GDM1 (cell line): ENCODE data around the gene ETAA1.

Source experiments
- DNase-seq: peaks from one replicate; lab custom pipeline; 2025; lab: John Stamatoyannopoulos, UW

ETAA1 gene

GRCh38 chr2:67397143-67397986 lies at the start of gene ETAA1:
Gene ETAA1 (plus strand): TSS chr2:67397333. CDS start chr2:67397449, 116 bp downstream.
- peak; percentile 84 for DNase-seq

DNA sequence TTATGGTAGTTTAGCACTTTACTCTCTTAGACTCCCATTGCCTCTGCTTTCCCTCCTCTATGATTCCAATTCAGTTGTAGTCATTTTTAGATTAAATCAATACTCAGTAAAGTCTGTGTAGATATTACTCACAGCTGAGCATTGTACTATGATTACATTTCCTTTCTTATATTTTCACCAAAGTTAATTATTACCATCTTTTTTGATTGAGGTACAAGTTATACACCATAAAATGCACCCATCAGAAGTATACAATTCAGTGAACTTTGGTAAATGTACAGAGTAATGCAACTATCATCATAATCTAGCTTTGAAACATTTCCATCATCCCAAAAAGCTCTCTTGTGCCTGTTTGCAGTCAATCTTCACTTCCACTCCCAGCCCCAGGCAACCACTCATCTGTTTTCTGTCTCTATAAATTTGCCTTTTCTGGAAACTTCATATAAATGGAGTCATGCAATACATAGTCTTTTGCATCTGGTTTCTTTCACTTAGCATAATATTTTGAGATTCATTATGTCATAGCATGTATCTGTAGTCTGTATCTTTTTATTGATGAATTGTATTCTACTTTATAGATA lies 30.2 kb upstream of the ETAA1 start:
- no peak for DNase-seq

GRCh38 chr2:67374481-67374880 lies 22.7 kb upstream of the ETAA1 start:
- DNase-seq: no peak

GRCh38 chr2:67374949-67375348 lies 22.2 kb upstream of the ETAA1 start:
- DNase-seq: no peak

DNA sequence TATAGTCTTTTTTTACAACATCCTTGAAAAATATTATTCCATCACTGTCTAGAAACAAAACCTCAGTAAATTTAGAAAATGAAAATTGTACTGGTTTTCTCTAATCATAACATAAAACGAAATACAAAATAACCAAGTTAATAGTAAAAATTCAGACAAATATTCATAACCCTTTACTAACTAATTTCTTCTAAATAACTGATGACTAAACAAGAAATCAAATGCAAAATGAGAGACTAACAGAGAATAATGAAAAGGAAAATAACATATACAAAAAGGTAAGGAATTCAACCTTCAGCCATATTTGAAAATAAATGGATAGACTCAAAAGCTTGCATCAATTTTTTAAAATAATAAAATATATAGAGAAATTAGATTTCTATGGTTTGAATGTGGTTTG lies 18.6 kb upstream of the ETAA1 start:
- DNase-seq: no peak

DNA sequence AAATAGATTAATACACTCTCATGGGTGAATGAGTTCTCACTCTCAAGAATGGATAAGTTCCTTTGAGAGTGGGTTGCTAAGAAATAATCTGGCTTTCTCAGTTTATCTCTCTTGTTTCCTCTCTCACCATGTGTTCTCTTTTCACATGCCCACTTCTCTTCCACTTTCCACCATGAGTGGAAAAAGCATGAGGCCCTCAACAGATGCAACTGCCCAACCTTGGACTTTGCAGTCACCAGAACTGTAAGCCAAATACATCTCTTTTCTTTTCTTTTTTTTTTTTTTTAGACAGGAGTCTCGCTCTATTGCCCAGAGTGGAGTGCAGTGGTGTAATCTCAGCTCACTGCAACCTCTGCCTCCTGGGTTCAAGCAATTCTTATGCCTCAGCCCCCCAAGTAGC lies 18.1 kb upstream of the ETAA1 start:
- no peak for DNase-seq

GRCh38 chr2:67384123-67384822 lies 12.9 kb upstream of the ETAA1 start:
- no peak for DNase-seq

GRCh38 chr2:67388680-67389079 lies 8.5 kb upstream of the ETAA1 start:
- DNase-seq: no peak

- no peak for DNase-seq
Measured at GRCh38 chr2:67389286-67389685, 7.8 kb upstream of the ETAA1 start.

DNA sequence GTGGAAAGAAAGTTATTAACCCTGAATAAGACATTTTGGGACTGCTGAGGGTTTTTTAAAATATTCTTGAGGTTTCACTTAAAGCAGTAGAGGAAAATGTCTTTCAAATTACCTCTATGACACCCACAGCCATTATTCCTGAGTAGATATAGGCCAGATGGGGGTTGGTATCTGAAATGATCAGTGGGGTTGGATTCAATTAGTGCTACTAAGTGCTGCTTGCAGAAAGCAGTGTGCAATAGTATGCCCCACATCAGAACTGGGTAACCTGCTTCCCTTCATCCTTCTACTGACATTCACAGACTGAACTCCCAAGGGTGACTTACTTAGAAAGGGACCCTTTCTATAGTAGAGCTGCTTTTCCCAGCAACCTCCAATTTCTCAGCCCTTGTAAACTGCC lies 7.3 kb upstream of the ETAA1 start:
- DNase-seq: no peak

GRCh38 chr2:67393237-67393636 lies 3.9 kb upstream of the ETAA1 start:
- DNase-seq: no peak

- DNase-seq: no peak
Measured at GRCh38 chr2:67394734-67395133, 2.4 kb upstream of the ETAA1 start.

GRCh38 chr2:67399144-67399543 lies 2.0 kb downstream of the ETAA1 start:
- no peak for DNase-seq

- DNase-seq: no peak
Measured at GRCh38 chr2:67399831-67400489, 2.8 kb downstream of the ETAA1 start.

DNA sequence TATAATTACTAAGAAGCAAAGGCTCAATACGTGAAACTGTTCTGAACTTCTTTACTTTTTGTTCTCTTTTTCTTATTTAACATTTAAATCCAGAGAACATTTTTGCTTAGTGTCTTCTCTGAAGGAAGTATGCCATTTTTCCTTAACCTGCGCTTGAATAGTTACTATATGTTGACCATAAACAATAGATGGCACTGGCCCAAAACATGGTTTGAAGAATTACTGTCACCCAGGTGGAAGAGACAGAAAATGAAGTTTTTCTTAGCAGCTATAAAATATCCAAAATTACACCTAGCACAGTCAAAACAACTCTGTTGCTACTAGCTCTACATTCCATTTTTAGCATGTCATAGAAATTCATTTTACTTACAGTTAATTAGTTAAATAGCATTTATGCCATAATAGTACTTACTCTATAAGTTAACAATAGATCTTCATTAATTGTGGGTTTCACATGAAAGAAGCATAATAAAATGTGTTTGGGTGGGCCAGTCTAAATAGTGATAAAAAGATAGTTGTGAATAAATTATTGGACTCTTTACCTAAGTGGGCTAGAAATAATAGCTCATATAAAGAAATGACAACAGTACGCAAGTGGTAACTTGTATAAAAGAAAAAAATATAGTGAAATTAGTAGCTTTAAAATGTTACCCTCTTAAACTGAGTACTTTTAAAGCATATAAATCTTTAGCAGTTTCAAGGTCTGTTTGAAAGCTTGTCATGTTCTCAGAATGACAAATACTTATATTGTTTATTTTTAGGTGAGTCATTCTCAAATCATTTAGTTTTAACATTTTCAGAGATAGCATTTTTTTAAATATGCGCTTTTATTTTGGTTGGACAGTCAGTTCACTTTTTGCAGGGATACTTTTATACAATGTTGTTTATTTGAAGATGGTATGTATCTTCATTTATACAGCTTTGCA lies 3.7 kb downstream of the ETAA1 start:
- no peak for DNase-seq

- DNase-seq: no peak
Measured at GRCh38 chr2:67408346-67408745, 11.2 kb downstream of the ETAA1 start.

GRCh38 chr2:67412424-67412823 lies 15.3 kb downstream of the ETAA1 start:
- no peak for DNase-seq

DNA sequence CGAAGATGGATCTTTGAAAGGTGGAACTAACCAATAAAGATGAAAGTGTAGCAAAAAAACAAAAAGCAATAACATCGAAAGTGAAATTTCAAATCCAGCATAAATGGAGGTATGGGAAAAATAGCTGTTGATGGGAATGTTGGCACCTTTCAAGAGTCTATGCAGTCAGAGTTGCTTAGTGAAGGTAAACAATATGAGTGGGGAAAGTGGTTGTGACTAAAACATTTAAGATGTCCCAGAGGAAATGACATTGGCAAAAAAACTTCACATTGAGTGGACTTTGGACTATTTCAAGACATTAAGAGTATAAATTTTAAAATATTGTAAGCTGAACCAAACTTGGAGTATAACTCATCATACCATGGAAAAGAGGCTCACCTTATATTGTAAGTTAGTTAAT lies 17.7 kb downstream of the ETAA1 start:
- DNase-seq: no peak

DNA sequence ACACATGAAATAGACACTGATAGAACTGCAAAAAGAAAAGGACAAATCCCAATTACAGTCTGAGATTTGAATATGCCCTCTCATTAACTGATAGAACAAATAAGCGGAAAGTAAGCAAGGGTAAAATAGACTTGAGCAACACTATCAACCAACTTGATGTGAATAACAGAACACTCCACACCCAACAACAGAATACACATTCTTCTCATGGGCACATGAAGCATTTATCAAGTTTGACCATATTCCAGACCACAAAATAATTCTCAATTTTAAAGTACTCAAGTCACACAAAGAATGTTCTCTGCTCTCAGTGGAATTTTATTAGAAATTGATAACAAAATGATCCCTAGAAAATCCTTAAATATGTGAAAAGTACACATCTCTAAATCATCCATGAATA lies 19.0 kb downstream of the ETAA1 start:
- no peak for DNase-seq

GRCh38 chr2:67423489-67423888 lies 26.4 kb downstream of the ETAA1 start:
- DNase-seq: no peak

DNA sequence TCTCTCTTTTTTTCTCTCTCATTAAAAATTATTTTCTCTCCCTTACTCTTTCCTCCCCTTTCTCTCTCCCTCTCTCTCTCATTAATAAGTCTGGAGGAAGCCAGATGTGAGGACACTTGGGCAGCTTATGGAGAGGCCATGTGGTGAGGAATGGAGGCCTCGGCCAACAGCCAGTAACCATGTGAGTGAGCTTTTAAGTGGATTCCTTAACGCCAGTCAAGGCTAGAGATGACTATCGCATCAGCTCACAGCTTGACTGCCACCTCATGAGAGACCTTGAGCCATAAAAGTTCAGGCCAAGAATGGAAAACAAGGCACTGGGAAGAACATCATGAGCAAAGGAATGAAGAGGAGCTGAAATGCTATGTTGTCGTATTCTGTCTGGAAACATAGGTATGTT lies 39.1 kb downstream of the ETAA1 start:
- DNase-seq: no peak

DNA sequence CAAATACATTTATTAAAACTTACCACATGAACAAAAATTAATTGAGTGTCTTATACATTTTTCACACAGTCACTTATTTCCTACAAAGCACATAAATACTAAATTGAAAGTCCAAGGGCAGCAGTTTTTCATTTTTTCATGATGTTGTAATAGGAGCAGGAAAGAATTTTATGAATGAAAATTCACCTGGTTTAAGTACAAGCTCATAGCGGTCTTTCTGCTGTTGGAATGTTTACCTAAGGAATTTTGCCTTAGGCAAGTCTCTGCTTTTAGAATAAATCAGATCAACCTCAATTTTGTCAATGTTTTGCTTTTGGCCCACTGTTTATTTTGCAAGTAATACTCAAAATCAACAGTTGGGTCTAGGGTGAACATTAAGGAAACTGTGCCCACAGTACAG lies 40.0 kb downstream of the ETAA1 start:
- no peak for DNase-seq
